ENCODE data around the gene ARHGEF3.

- TF ChIP-seq CTCF (IDR thresholded peaks at IDR 0.05; ENCODE audit: insufficient read depth, low read length): no peak
- no peak for TF ChIP-seq REST (IDR thresholded peaks at IDR 0.05; ENCODE audit: insufficient replicate concordance, low read depth)
- TF ChIP-seq POLR2AphosphoS5 (IDR thresholded peaks at IDR 0.05; ENCODE audit: low read depth): no peak
- no peak for TF ChIP-seq GABPA (IDR thresholded peaks at IDR 0.05; ENCODE audit: low read depth)
- no peak for TF ChIP-seq SPI1 (IDR thresholded peaks at IDR 0.05; ENCODE audit: borderline replicate concordance, low read depth)
Measured at GRCh38 chr3:56761887-56762651, 39.7 kb downstream of the ARHGEF3 start.
